Left lung (tissue), 10 donors: Measurements from ENCODE around the gene TCEA3. TPM values are rescaled to one million over a fixed set of nuclear protein-coding genes. Genes with fewer than 3 reads are reported as not detected.

Experiments used
- ATAC-seq: fragments of 200-7000 bp; cut with Tn5 transposase; one replicate; pipeline ENCODE4 v1.9.1; 2020; ENCODE audit warnings: moderate library complexity
- DNase-seq, 4 donors: peaks; one replicate each; pipeline ENCODE4 v3.0.0-alpha.2; 2013 to 2020
- H3K27ac ChIP-seq, 2 donors: fragments of 200-600 bp; sonication (generic) in 1 of 2; one replicate each; pipeline versions ENCODE4 v1.5.0 to v1.8.0; 2020 to 2021
- H3K27me3 ChIP-seq, 2 donors: fragments of 200-600 bp; sonication (generic) in 1 of 2; one replicate each; pipeline versions ENCODE4 v1.5.0 to v1.8.0; 2020 to 2021
- H3K36me3 ChIP-seq, 2 donors: fragments of 200-600 bp; sonication (generic) in 1 of 2; one replicate each; pipeline versions ENCODE4 v1.5.0 to v1.8.0; 2020 to 2021
- H3K4me1 ChIP-seq, 2 donors: fragments of 200-600 bp; one replicate each; pipeline ENCODE4 v1.8.0; 2021
- H3K4me3 ChIP-seq, 2 donors: fragments of 200-600 bp; sonication (generic) in 1 of 2; one replicate each; pipeline versions ENCODE4 v1.5.0 to v1.8.0; 2020 to 2021; ENCODE audit warnings: mild to moderate bottlenecking in 1 of 2
- H3K9me3 ChIP-seq, 2 donors: fragments of 200-600 bp; sonication (generic) in 1 of 2; one replicate each; pipeline versions ENCODE4 v1.5.0 to v1.8.0; 2020 to 2021
- intact Hi-C, 2 donors: fragments of 100-400 bp; cut with DNase I; formaldehyde crosslinking; loops; one replicate each; pipeline versions ENCODE4 v1.11.2 to v1.14.2; 2022
- polyA plus RNA-seq, 6 donors: library from polyadenylated mRNA; unstranded; fragments of 120-200 nt; gene quantifications; one replicate each; pipeline ENCODE4 v1.2.1, GENCODE V29; 2013; ENCODE audit not compliant: insufficient read length in 6 of 6
- total RNA-seq, 2 donors: library from RNA; stranded (reverse); fragmentation: NEBNext Ultra II Directional; extraction: Animal tissue kit (Norgen Biotek cat#: 25700); gene quantifications; one replicate each; pipeline ENCODE4 v1.2.1, GENCODE V29; 2021
- TF ChIP-seq, protein P1 (sequence below), 2 donors: fragments of 200-600 bp; sonication (generic) in 1 of 2; IDR thresholded peaks; one replicate each; pipeline versions ENCODE4 v1.5.0 to v1.8.0; 2021; ENCODE audit warnings: antibody characterized with exemption in 2 of 2
- donor health status: DM: no; HTN: yes; CAD: no.
- donor health status: DM: no; HTN: no; CAD: no.

The TCEA3 gene
- total and polyA plus RNA-seq, 8 donors = 15.5 to 43.2 (median 28.0) TPM

DNA sequence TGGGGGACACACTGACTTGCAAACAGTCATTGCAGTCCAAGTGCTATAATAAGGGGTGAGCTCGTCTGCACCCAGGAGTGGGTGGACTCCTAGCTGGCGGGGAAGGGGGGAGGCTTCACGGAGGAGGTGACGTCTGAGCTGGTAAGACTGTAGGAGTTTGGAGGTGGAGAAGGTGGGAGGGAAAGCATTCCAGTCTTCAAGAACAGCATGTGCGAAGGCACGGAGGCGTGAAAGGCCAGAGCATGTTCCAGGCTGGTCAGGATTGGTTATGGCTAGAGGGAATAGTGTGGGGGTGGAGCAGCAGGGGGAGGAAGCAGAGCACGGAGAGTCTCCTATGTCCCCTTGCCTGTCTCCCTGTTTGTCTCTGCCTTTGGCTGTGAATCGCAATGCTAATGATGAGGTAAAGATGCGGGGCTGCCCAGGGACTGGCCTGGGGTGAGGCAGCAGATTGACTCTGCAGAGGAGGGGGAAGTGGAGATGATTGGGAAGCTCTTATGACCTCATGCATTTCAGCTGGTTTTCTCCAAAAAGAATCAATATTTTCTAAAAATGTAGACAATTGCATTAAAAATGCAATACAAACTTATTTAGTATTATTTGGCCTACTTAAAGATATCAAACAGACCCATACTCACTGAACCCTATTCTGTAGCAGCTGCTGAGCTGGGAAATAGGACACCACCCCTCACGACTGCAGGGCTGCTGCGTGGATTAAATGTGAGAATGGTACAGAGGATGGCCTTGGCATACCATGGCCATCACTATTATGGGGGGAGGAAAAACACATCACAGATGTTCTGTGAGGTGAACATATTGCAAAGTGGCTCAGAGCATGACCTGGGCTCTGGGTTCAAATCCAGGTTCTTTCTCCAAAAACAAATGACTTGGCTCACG, 52.3 kb downstream of the TCEA3 start:
- Histone ChIP-seq H3K9me3 (no peaks in the 10 kb centered on the region), H3K27ac (no peak overlapping the region), H3K27me3 (no peaks in the 10 kb centered on the region), H3K4me1 (peaks cover 14 to 29% of the 10 kb centered on the region in 2 donors), H3K36me3 (no peaks in the 10 kb centered on the region), H3K4me3 (no peak overlapping the region)
- ATAC-seq (no peak), DNase-seq (no peak)
- TF ChIP-seq, protein P1, sequence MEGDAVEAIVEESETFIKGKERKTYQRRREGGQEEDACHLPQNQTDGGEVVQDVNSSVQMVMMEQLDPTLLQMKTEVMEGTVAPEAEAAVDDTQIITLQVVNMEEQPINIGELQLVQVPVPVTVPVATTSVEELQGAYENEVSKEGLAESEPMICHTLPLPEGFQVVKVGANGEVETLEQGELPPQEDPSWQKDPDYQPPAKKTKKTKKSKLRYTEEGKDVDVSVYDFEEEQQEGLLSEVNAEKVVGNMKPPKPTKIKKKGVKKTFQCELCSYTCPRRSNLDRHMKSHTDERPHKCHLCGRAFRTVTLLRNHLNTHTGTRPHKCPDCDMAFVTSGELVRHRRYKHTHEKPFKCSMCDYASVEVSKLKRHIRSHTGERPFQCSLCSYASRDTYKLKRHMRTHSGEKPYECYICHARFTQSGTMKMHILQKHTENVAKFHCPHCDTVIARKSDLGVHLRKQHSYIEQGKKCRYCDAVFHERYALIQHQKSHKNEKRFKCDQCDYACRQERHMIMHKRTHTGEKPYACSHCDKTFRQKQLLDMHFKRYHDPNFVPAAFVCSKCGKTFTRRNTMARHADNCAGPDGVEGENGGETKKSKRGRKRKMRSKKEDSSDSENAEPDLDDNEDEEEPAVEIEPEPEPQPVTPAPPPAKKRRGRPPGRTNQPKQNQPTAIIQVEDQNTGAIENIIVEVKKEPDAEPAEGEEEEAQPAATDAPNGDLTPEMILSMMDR (IDR thresholded peaks at IDR 0.05) = no peak
- intact Hi-C loops = no loop called here

DNA sequence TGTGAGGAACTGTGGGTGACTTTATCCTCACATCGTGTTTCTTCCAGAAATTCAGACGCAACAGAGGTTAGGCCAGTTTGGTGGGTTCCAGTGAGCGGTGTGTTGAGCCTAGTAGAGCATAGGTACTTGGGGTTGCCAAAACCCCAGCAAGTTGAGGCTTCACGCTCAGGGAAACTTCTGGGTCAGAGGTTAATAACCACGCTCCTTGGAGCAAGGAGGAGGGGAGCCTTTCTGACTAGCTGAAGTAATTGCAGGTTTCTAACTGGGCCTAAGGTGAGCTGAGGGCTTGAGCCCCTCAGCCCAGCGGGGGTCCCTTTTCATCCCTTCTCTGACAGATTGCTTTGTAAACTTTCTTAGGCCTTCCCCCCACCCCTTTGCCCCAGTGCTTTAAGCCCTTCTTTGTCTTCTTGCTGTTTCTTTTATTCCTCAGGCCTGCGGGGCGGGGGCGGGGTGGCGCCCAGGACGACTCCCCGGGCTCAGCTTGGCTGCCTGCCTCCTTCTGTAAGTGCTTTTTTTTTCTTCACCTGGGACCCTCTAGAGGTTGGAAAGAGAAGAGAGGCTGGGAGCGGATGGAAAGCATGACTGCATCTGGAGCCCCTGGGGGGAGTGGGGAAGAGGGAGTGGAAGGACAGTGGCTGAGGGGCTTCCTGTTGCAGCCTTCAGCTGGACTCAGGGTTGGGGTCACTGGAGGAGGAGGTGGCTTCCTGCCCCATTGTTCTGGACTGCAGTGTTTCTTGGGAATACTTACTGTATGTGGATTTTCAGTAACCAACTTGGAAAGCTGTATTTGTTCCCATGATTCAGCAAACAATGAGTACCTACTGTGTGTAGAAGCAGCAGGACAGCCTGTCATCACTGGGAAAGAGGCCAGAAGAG, 53.6 kb downstream of the TCEA3 start:
- peaks cover 14 to 37% of the 10 kb centered on the region in 2 donors for H3K4me1 ChIP-seq
- no peak overlapping the region for H3K4me3 ChIP-seq
- TF ChIP-seq, protein P1 (IDR thresholded peaks at IDR 0.05) = no peak
- intact Hi-C loops = no loop called here
- ATAC-seq = no peak
- DNase-seq = peak in 1 of 4 donors; percentile 51
- H3K27me3 ChIP-seq = no peaks in the 10 kb centered on the region
- H3K36me3 ChIP-seq = peaks cover 0 to 7% of the 10 kb centered on the region in 2 donors
- H3K27ac ChIP-seq = peak overlapping the region; percentile 97 to 99
- H3K9me3 ChIP-seq = no peaks in the 10 kb centered on the region

DNA sequence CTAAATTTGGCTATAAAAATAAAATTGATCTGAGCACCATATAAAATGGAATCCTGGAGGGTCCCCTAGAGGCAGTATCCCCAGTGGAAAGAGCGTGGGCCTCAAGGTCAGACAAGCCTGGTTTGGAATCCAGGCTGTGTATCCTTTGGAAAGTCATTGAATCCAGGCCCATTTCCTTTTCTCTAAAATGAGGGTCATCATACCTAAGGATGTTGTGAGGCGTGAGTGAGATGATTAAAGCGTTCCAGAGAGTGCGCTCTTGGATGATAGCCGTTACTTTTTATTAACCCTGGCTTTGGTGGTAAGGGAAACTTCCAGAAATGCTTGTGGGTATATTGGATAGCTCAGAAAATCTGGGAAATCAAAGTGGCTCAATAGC, 54.2 kb downstream of the TCEA3 start:
- TF ChIP-seq, protein P1 (IDR thresholded peaks at IDR 0.05) = no peak
- DNase-seq = peak in 1 of 4 donors; percentile 20

DNA sequence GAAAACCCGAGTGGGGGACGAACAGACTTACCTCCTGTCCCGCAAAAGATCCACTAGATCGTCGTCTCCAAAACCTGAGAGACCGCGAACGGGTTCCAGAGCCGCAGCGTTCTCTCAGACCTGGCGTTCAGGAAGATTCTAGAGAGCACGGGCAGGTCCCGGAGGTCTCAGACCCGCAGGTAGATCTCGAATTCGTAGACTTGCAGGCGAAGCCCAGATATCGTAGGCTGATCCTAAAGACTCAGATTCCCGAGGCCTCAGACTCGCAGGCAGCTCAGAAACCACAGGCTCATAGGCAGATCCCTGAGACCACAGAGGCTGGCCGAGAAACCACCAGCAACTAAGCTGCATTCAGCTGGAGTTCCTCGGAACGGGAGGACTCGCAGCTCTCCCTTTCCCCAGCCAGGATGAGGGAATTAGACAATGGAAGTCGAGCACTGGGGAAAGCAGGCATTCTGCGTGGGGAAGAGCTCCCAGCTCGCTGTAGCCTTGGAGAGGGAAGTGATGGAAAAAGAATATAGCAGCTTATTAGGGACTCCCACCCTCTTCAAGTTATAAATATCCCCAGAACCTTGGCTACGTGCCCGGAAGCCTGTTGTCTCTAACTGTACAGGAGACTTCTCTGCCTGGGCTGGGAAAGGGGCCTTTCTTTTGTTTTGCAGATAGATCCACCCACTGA, 55.1 kb downstream of the TCEA3 start, which contains the start of gene ZNF436:
ZNF436 (minus strand) TSS at position 502 of the 679 bp plus-strand sequence. CDS start 1,831 bp downstream, outside the sequence.
- peaks cover 14 to 37% of the 10 kb centered on the region in 2 donors for H3K4me1 ChIP-seq
- no peaks in the 10 kb centered on the region for H3K27me3 ChIP-seq
- ATAC-seq (no peak), DNase-seq (peak in 3 of 4 donors; percentile 86 to 93 (median 87))
- TF ChIP-seq, protein P1 (IDR thresholded peaks at IDR 0.05) = no peak
- H3K4me3 ChIP-seq = peak within 1 kb of the TSS; percentile 77 to 85
- intact Hi-C loops = no loop called here
- peak within 1 kb of the TSS; percentile 97 to 99 for H3K27ac ChIP-seq
- H3K36me3 ChIP-seq = peaks cover 0 to 20% of the 10 kb centered on the region in 2 donors
- peaks cover 0 to 5% of the 10 kb centered on the region in 2 donors for H3K9me3 ChIP-seq

More for the DNA sequence above, 54.2 kb downstream of the TCEA3 start:
- ATAC-seq = no peak
- peaks cover 14 to 37% of the 10 kb centered on the region in 2 donors for H3K4me1 ChIP-seq
- H3K36me3 ChIP-seq = peaks cover 0 to 13% of the 10 kb centered on the region in 2 donors
- intact Hi-C loops = no loop called here
- no peaks in the 10 kb centered on the region for H3K9me3 ChIP-seq
- H3K4me3 ChIP-seq = peak overlapping the region; percentile 77 to 85
- no peaks in the 10 kb centered on the region for H3K27me3 ChIP-seq
- H3K27ac ChIP-seq = peak overlapping the region; percentile 97 to 99
